H9 (cell line): ENCODE results near the gene ZNF423. TPM values are rescaled to one million over a fixed set of nuclear protein-coding genes. Genes with fewer than 3 reads are reported as not detected.

Experiments used
- DNase-seq: peaks from one replicate; pipeline ENCODE4 v3.0.0-alpha.2; 2017
- H2AFZ ChIP-seq: one replicate; pipeline ENCODE4 v1.6.1; 2013; ENCODE audit warnings: mild to moderate bottlenecking, low read length, control low read depth, moderate library complexity
- H2AK5ac ChIP-seq: 2 replicates; pipeline ENCODE4 v1.6.1; 2013; ENCODE audit warnings: low read length, control low read depth, mixed read lengths; ENCODE audit not compliant: insufficient read length
- H2BK120ac ChIP-seq: one replicate; pipeline ENCODE4 v1.6.1; 2013; ENCODE audit warnings: low read depth, mild to moderate bottlenecking, low read length, control low read depth, inconsistent platforms; ENCODE audit not compliant: poor library complexity, severe bottlenecking
- H2BK12ac ChIP-seq: 2 replicates; pipeline ENCODE4 v1.6.1; 2013; ENCODE audit warnings: low read length, control low read depth, mixed read lengths, low read depth; ENCODE audit not compliant: insufficient read length
- H2BK15ac ChIP-seq: 2 replicates; pipeline ENCODE4 v1.6.1; 2013; ENCODE audit warnings: low read depth, low read length, control low read depth
- H2BK20ac ChIP-seq: one replicate; pipeline ENCODE4 v1.6.1; 2013; ENCODE audit warnings: low read depth, mild to moderate bottlenecking, low read length, control low read depth, inconsistent platforms; ENCODE audit not compliant: poor library complexity, severe bottlenecking
- H2BK5ac ChIP-seq: 2 replicates; pipeline ENCODE4 v1.6.1; 2013; ENCODE audit warnings: low read length, control low read depth, mixed read lengths; ENCODE audit not compliant: insufficient read length
- H3K14ac ChIP-seq: 2 replicates; pipeline ENCODE4 v1.6.1; 2013; ENCODE audit warnings: low read length, control low read depth; ENCODE audit not compliant: insufficient read depth
- H3K18ac ChIP-seq: 2 replicates; pipeline ENCODE4 v1.6.1; 2013; ENCODE audit warnings: low read depth, mild to moderate bottlenecking, mixed read lengths, low read length, control low read depth; ENCODE audit not compliant: insufficient read length
- H3K23ac ChIP-seq: 2 replicates; pipeline ENCODE4 v1.6.1; 2013; ENCODE audit warnings: low read length, control low read depth, mixed read lengths, low read depth; ENCODE audit not compliant: insufficient read length
- H3K23me2 ChIP-seq: 2 replicates; pipeline ENCODE4 v1.6.1; 2013; ENCODE audit warnings: low read depth, mild to moderate bottlenecking, mixed read lengths, low read length, control low read depth; ENCODE audit not compliant: insufficient read length, poor library complexity, severe bottlenecking
- H3K27ac ChIP-seq: 2 replicates; pipeline ENCODE4 v1.5.1; 2013; ENCODE audit warnings: low read length, control low read depth, mixed read lengths, low read depth; ENCODE audit not compliant: insufficient read length
- H3K27me3 ChIP-seq: 2 replicates; pipeline ENCODE4 v1.6.1; 2013; ENCODE audit warnings: low read length, control low read depth, inconsistent platforms; ENCODE audit not compliant: insufficient read depth
- H3K4ac ChIP-seq: 2 replicates; pipeline ENCODE4 v1.6.1; 2013; ENCODE audit warnings: low read depth, mild to moderate bottlenecking, control low read depth, inconsistent platforms, low read length, moderate library complexity
- H3K4me1 ChIP-seq: 2 replicates; pipeline ENCODE4 v1.6.1; 2013; ENCODE audit warnings: low read length, control low read depth, inconsistent platforms; ENCODE audit not compliant: insufficient read depth
- H3K4me2 ChIP-seq: 2 replicates; pipeline ENCODE4 v1.6.1; 2013; ENCODE audit warnings: low read length, control low read depth, mixed read lengths; ENCODE audit not compliant: insufficient read length, insufficient read depth
- H3K56ac ChIP-seq: 2 replicates; pipeline ENCODE4 v1.6.1; 2013; ENCODE audit warnings: low read depth, mild to moderate bottlenecking, mixed read lengths, low read length, control low read depth; ENCODE audit not compliant: insufficient read length
- H3K79me1 ChIP-seq: 2 replicates; pipeline ENCODE4 v1.6.1; 2013; ENCODE audit warnings: low read depth, mild to moderate bottlenecking, moderate library complexity, low read length, control low read depth, inconsistent platforms; ENCODE audit not compliant: insufficient read depth, poor library complexity, severe bottlenecking
- H3K79me2 ChIP-seq: 2 replicates; pipeline ENCODE4 v1.6.1; 2013; ENCODE audit warnings: low read length, control low read depth, inconsistent platforms; ENCODE audit not compliant: insufficient read depth
- H3K9ac ChIP-seq: 2 replicates; pipeline ENCODE4 v1.6.1; 2013; ENCODE audit warnings: low read length, control low read depth, mixed read lengths; ENCODE audit not compliant: insufficient read length; ENCODE audit errors: extremely low read depth
- H3K9me3 ChIP-seq: one replicate; pipeline ENCODE4 v1.6.1; 2013; ENCODE audit warnings: low read depth, low read length, inconsistent platforms; ENCODE audit not compliant: control insufficient read depth
- H3T11ph ChIP-seq: one replicate; pipeline ENCODE4 v1.6.1; 2013; ENCODE audit warnings: mild to moderate bottlenecking, low read length, control low read depth, inconsistent platforms
- H4K20me1 ChIP-seq: one replicate; pipeline ENCODE4 v1.6.1; 2013; ENCODE audit not compliant: control insufficient read depth, insufficient read length, insufficient read depth
- H4K5ac ChIP-seq: 2 replicates; pipeline ENCODE4 v1.6.1; 2013; ENCODE audit warnings: low read depth, mild to moderate bottlenecking, mixed read lengths, low read length, control low read depth; ENCODE audit not compliant: insufficient read length
- H4K8ac ChIP-seq: replicated peaks from 2 replicates; pipeline ENCODE4 v1.6.1; 2013; ENCODE audit warnings: low read length, control low read depth, mixed read lengths, low read depth; ENCODE audit not compliant: insufficient read length
- H4K91ac ChIP-seq: 2 replicates; pipeline ENCODE4 v1.6.1; 2013; ENCODE audit warnings: low read depth, mild to moderate bottlenecking, moderate library complexity, mixed read lengths, low read length, control low read depth; ENCODE audit not compliant: insufficient read length
- H3K27ac Mint-ChIP-seq, 3 experiments: 2 replicates in 2 of 3; 3 replicates in 1 of 3; pipeline ENCODE4 v1.8.0; 2020 to 2021; ENCODE audit warnings: mixed read lengths in 3 of 3, mild to moderate bottlenecking in 1 of 3, moderate library complexity in 1 of 3
- H3K27me3 Mint-ChIP-seq: 2 replicates; pipeline ENCODE4 v1.8.0; 2021; ENCODE audit warnings: low read depth, mild to moderate bottlenecking, moderate library complexity, mixed read lengths
- H3K36me3 Mint-ChIP-seq, 3 experiments: 2 replicates in 2 of 3; 3 replicates in 1 of 3; pipeline ENCODE4 v1.8.0; 2020 to 2021; ENCODE audit warnings: low read depth in 3 of 3, mixed read lengths in 3 of 3; ENCODE audit not compliant: insufficient read depth in 1 of 3
- H3K4me1 Mint-ChIP-seq, 2 experiments: 2 replicates each; pipeline ENCODE4 v1.8.0; 2020; ENCODE audit warnings: mixed read lengths in 2 of 2
- H3K4me3 Mint-ChIP-seq, 2 experiments: 2 replicates in 1 of 2; 3 replicates in 1 of 2; pipeline ENCODE4 v1.8.0; 2020 to 2021; ENCODE audit warnings: mild to moderate bottlenecking in 2 of 2, mixed read lengths in 2 of 2, moderate library complexity in 1 of 2
- H3K9me3 Mint-ChIP-seq, 2 experiments: 2 replicates in 1 of 2; 3 replicates in 1 of 2; pipeline ENCODE4 v1.8.0; 2020; ENCODE audit warnings: mild to moderate bottlenecking in 2 of 2, mixed read lengths in 2 of 2, moderate library complexity in 1 of 2
- WGBS: extraction: QIAGEN DNeasy Blood & Tissue Kit; methylation state at CpG from one replicate; pipeline ENCODE4 v1.1.7; 2013; ENCODE audit warnings: missing lambda C conversion rate, low lambda C conversion rate, mixed read lengths; ENCODE audit not compliant: insufficient read length; ENCODE audit errors: extremely low coverage; 5-methylcytosine and 5-hydroxymethylcytosine counted together
- total RNA-seq: library from RNA; stranded (reverse); gene quantifications from 2 replicates; pipeline ENCODE4 v1.2.1, GENCODE V29; 2021
- TF ChIP-seq, protein P1 (sequence below): fragments of 200-600 bp; sonication (generic); conservative IDR thresholded peaks from 3 replicates; pipeline ENCODE4 v1.8.0; 2021; ENCODE audit warnings: antibody characterized with exemption, mild to moderate bottlenecking

ZNF423 gene
- total RNA-seq, 1 experiment from 2014 or later, result 51.5 TPM

DNA sequence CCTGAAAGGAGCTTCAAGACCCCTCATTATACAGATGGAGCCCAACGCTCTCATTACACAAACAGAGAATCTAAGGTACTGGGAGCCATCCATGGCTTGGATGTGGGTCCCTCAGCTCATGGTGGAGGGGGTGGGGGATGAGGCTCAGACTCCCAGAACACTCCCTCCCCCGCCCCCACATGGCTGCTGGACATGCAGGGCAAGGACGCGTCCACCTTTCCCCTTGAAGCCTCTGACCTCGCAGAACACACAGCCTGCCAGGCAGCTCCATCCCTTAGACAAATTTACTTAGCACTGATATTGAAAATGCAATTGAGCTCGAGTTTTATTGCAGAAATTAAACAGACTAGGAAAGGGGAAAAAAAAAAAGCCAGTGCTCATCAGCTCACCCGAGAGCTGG lies 203.9 kb downstream of the ZNF423 start:
- H3K18ac ChIP-seq, result no peak overlapping the region
- no peak overlapping the region for H3K14ac ChIP-seq
- H2AK5ac ChIP-seq, result no peak overlapping the region
- Mint-ChIP-seq H3K27me3 (peaks cover 2% of the 10 kb centered on the region; the same call in 1 of the 2 replicates), H3K9me3 (peaks cover 20 to 23% of the 10 kb centered on the region in 2 experiments), H3K4me3 (no peak overlapping the region), H3K4me1 (peaks cover 4 to 19% of the 10 kb centered on the region in 2 experiments), H3K27ac (no peak overlapping the region), H3K36me3 (peaks cover 19 to 25% (median 20%) of the 10 kb centered on the region in 3 experiments)
- H3K23ac ChIP-seq, result no peak overlapping the region
- TF ChIP-seq, protein P1, sequence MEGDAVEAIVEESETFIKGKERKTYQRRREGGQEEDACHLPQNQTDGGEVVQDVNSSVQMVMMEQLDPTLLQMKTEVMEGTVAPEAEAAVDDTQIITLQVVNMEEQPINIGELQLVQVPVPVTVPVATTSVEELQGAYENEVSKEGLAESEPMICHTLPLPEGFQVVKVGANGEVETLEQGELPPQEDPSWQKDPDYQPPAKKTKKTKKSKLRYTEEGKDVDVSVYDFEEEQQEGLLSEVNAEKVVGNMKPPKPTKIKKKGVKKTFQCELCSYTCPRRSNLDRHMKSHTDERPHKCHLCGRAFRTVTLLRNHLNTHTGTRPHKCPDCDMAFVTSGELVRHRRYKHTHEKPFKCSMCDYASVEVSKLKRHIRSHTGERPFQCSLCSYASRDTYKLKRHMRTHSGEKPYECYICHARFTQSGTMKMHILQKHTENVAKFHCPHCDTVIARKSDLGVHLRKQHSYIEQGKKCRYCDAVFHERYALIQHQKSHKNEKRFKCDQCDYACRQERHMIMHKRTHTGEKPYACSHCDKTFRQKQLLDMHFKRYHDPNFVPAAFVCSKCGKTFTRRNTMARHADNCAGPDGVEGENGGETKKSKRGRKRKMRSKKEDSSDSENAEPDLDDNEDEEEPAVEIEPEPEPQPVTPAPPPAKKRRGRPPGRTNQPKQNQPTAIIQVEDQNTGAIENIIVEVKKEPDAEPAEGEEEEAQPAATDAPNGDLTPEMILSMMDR, result no peak
- no peaks in the 10 kb centered on the region for H3K23me2 ChIP-seq
- H3K9me3 ChIP-seq, result peaks cover 4% of the 10 kb centered on the region
- H4K5ac ChIP-seq, result no peak overlapping the region
- no peak overlapping the region for H4K8ac ChIP-seq
- no peak overlapping the region for H3K9ac ChIP-seq
- H2AFZ ChIP-seq, result no peak overlapping the region
- H4K20me1 ChIP-seq, result no peaks in the 10 kb centered on the region
- H3T11ph ChIP-seq, result no peak overlapping the region
- no peak overlapping the region for H3K4ac ChIP-seq
- no peak for DNase-seq
- no peak overlapping the region for H4K91ac ChIP-seq
- WGBS, result no CpG with 5 or more reads among the region's 7 CpGs
- H3K79me1 ChIP-seq, result no peaks in the 10 kb centered on the region
- no peak overlapping the region for H2BK120ac ChIP-seq
- H2BK15ac ChIP-seq, result no peak overlapping the region
- H3K27me3 ChIP-seq, result no peaks in the 10 kb centered on the region
- H3K79me2 ChIP-seq, result no peaks in the 10 kb centered on the region
- no peak overlapping the region for H2BK20ac ChIP-seq
- no peak overlapping the region for H2BK5ac ChIP-seq
- H3K4me2 ChIP-seq, result no peak overlapping the region
- no peak overlapping the region for H3K27ac ChIP-seq
- H2BK12ac ChIP-seq, result no peak overlapping the region
- no peaks in the 10 kb centered on the region for H3K4me1 ChIP-seq
- H3K56ac ChIP-seq, result no peak overlapping the region
